HEK293T (cell line): ENCODE results near the gene EP300.

Experiments used
- BHLHE40 ChIP-seq: fragments of 450-650 bp; IDR thresholded peaks from 2 replicates; pipeline ENCODE4 v1.6.1; 2016; ENCODE audit warnings: mild to moderate bottlenecking, moderate library complexity, borderline replicate concordance
- CTBP1 ChIP-seq: fragments of 450-650 bp; IDR thresholded peaks from 2 replicates; pipeline ENCODE4 v1.6.1; 2016; ENCODE audit warnings: borderline replicate concordance
- FOXA1 ChIP-seq: fragments of 450-650 bp; IDR thresholded peaks from 2 replicates; pipeline ENCODE4 v1.6.1; 2016; ENCODE audit warnings: mild to moderate bottlenecking
- FOXM1 ChIP-seq: fragments of 450-650 bp; IDR thresholded peaks from 2 replicates; pipeline ENCODE4 v1.6.1; 2017; ENCODE audit warnings: mild to moderate bottlenecking, borderline replicate concordance
- HDGF ChIP-seq: fragments of 450-650 bp; IDR thresholded peaks from 2 replicates; pipeline ENCODE4 v1.6.1; 2017; ENCODE audit warnings: antibody characterized with exemption, borderline replicate concordance
- NFRKB ChIP-seq: fragments of 450-650 bp; IDR thresholded peaks from 2 replicates; pipeline ENCODE4 v1.6.1; 2016; ENCODE audit warnings: mild to moderate bottlenecking, moderate library complexity
- SP1 ChIP-seq: fragments of 450-650 bp; IDR thresholded peaks from 2 replicates; pipeline ENCODE4 v1.6.1; 2017
- SUZ12 ChIP-seq: fragments of 450-650 bp; IDR thresholded peaks from 2 replicates; pipeline ENCODE4 v1.6.1; 2016; ENCODE audit warnings: mild to moderate bottlenecking
- ZNF384 ChIP-seq: fragments of 450-650 bp; IDR thresholded peaks from 2 replicates; pipeline ENCODE4 v1.6.1; 2016

GRCh38 chr22:41074941-41075710 lies 17.3 kb upstream of the EP300 start:
- TF ChIP-seq BHLHE40 (no peak), SUZ12 (no peak), FOXA1 (no peak), CTBP1 (no peak), SP1 (no peak), ZNF384 (no peak), NFRKB (no peak), FOXM1 (no peak), HDGF (no peak)
